Raji (cell line): ENCODE measurements around the gene EPHA1.

Experiments
- POLR2A ChIP-seq: IDR thresholded peaks from 2 replicates; pipeline ENCODE4 v1.6.1; 2011; ENCODE audit warnings: low read depth, low read length, control low read depth; ENCODE audit not compliant: insufficient read depth

Gene EPHA1

GRCh38 chr7:143385891-143386781 is 22.5 kb downstream of the EPHA1 start:
- no peak for TF ChIP-seq POLR2A

- no peak for TF ChIP-seq POLR2A
These were observed 23.7 kb downstream of the EPHA1 start for GRCh38 chr7:143384661-143385631.

- TF ChIP-seq POLR2A, result no peak
These were observed 24.5 kb downstream of the EPHA1 start for GRCh38 chr7:143384148-143384547.

- TF ChIP-seq POLR2A, result no peak
These were observed 25.1 kb downstream of the EPHA1 start for GRCh38 chr7:143383642-143383957.

- TF ChIP-seq POLR2A, result no peak
These were observed 25.6 kb downstream of the EPHA1 start for GRCh38 chr7:143382791-143383641.

GRCh38 chr7:143382126-143382790 is 26.4 kb downstream of the EPHA1 start:
- TF ChIP-seq POLR2A, result no peak

GRCh38 chr7:143381427-143382125 is 27.1 kb downstream of the EPHA1 start:
- no peak for TF ChIP-seq POLR2A

- no peak for TF ChIP-seq POLR2A
These were observed 27.8 kb downstream of the EPHA1 start, which contains the start of gene ZYX for GRCh38 chr7:143380646-143381426. Gene ZYX, plus strand, starts transcription at chr7:143381345. Its CDS starts 227 bp downstream, at chr7:143381572.

GRCh38 chr7:143380260-143380645 is 28.4 kb downstream of the EPHA1 start:
- TF ChIP-seq POLR2A, result no peak

- no peak for TF ChIP-seq POLR2A
These were observed 28.9 kb downstream of the EPHA1 start for GRCh38 chr7:143379611-143380259.

GRCh38 chr7:143376396-143376795 is 32.3 kb downstream of the EPHA1 start:
- TF ChIP-seq POLR2A, result no peak

- no peak for TF ChIP-seq POLR2A
These were observed 33.2 kb downstream of the EPHA1 start for GRCh38 chr7:143375298-143376034.

- no peak for TF ChIP-seq POLR2A
These were observed 34.1 kb downstream of the EPHA1 start for GRCh38 chr7:143374561-143374960.
